Heart left ventricle (tissue), 16 donors: Measurements from ENCODE around the gene EGLN3. TPM values are rescaled to one million over a fixed set of nuclear protein-coding genes. Genes with fewer than 3 reads are reported as not detected.

ENCODE experiments used
- ATAC-seq, 4 donors: fragments of 200-7000 bp; cut with Tn5 transposase; one replicate each; pipeline ENCODE4 v1.9.1; 2020 to 2022; ENCODE audit warnings: moderate library complexity in 4 of 4, mild to moderate bottlenecking in 3 of 4, moderate number of reproducible peaks in 1 of 4
- DNase-seq, 5 donors: peaks; one replicate each; pipeline ENCODE4 v3.0.0-alpha.2; 2020
- H3K27ac ChIP-seq, 12 donors: fragments of 200-600 bp; sonication (generic) in 4 of 12; one replicate each; pipeline versions ENCODE4 v1.5.0 to v1.8.0; 2016 to 2022; ENCODE audit warnings: mild to moderate bottlenecking in 2 of 12
- H3K27me3 ChIP-seq, 9 donors: fragments of 200-600 bp; sonication (generic) in 2 of 9; one replicate each; pipeline versions ENCODE4 v1.5.1 to v1.8.0; 2016 to 2022; ENCODE audit warnings: mild to moderate bottlenecking in 3 of 9
- H3K36me3 ChIP-seq, 9 donors: fragments of 200-600 bp; sonication (generic) in 2 of 9; one replicate each; pipeline versions ENCODE4 v1.5.0 to v1.8.0; 2018 to 2022; ENCODE audit warnings: mild to moderate bottlenecking in 2 of 9
- H3K4me1 ChIP-seq, 12 donors: fragments of 200-600 bp; sonication (generic) in 4 of 12; one replicate each; pipeline versions ENCODE4 v1.5.0 to v1.8.0; 2016 to 2022; ENCODE audit warnings: mild to moderate bottlenecking in 3 of 12
- H3K4me3 ChIP-seq, 12 donors: fragments of 200-600 bp; sonication (generic) in 4 of 12; one replicate each; pipeline versions ENCODE4 v1.5.0 to v1.8.0; 2017 to 2022; ENCODE audit warnings: mild to moderate bottlenecking in 9 of 12, moderate library complexity in 4 of 12
- H3K9me3 ChIP-seq, 12 donors: fragments of 200-600 bp; sonication (generic) in 4 of 12; one replicate each; pipeline versions ENCODE4 v1.5.0 to v1.8.0; 2016 to 2022; ENCODE audit warnings: mild to moderate bottlenecking in 1 of 12
- POLR2A ChIP-seq, 2 donors: fragments of 450-650 bp; IDR thresholded peaks; one replicate each; pipeline ENCODE4 v1.6.1; 2017; ENCODE audit warnings: antibody characterized with exemption in 2 of 2, mild to moderate bottlenecking in 2 of 2, moderate library complexity in 2 of 2
- WGBS, 4 donors: extraction: QIAGEN DNeasy Blood & Tissue Kit in 2 of 4; methylation state at CpG; one replicate each; pipeline versions ENCODE4 v1.1.5 to v1.1.7; 2013 to 2018; 5-methylcytosine and 5-hydroxymethylcytosine counted together
- intact Hi-C, 10 donors: fragments of 100-400 bp; cut with DNase I; formaldehyde crosslinking; loops; one replicate each; pipeline versions ENCODE4 v1.11.1 to v1.14.2; 2022
- polyA plus RNA-seq, 2 donors: library from polyadenylated mRNA; stranded (reverse); fragments of 200-250 nt; gene quantifications; one replicate each; pipeline ENCODE4 v1.2.3, GENCODE V29; 2013
- total RNA-seq, 9 donors: library from RNA; depleted of rRNA in 2 of 9; stranded (reverse); fragments of >200 nt in 2 of 9; fragmentation: NEBNext Ultra II Directional in 3 of 9; extraction: Animal tissue kit (Norgen Biotek cat#: 25700) in 3 of 9; gene quantifications; one replicate each; pipeline versions ENCODE4 v1.1.0 to v1.2.4, GENCODE V29; 2016 to 2023
- TF ChIP-seq, protein P1 (sequence below), 12 donors: fragments of 200-600 bp; sonication (generic) in 4 of 12; IDR thresholded peaks; one replicate each; pipeline versions ENCODE4 v1.5.0 to v1.8.0; 2018 to 2022; ENCODE audit warnings: antibody characterized with exemption in 12 of 12, mild to moderate bottlenecking in 5 of 12
- donor health status: ischemic (EF 13 %, LVEDD 7.1; RV severe dilation, severe dysfunction).
- donor health status: healthy with polysubstance abuse.
- donor health status: DM: no; HTN: yes; CAD: no.
- donor health status: DM: no; HTN: no; CAD: no.
- donor health status: ischemic (EF 25% LVEDD 6.9; RV normal size, moderate dysfunction).
- donor health status: ischemic (EF 25% LVEDD 5.7; RV mildly dilated, moderate dysfunction).
- donor health status: healthy.
- donor health status: DM: yes; HTN: yes; CAD: no.
- donor health status: ischemic (EF 35%, LVEDD 5.7; RV mildly dilated, moderate dysfunction).
- donor health status: nonischemic (EF 11% LVEDD 7.7; RV severe dilation, severe dysfunction).
- donor health status: DM: yes; HTN: yes; CAD: no.
- donor health status: PGD.
- donor health status: ischemic (EF 29% LVEDD 5.4; RV normal size, mild dysfunction).
- donor health status: nonischemic (EF 23%, LVEDD 6.1; RV moderate dilation, normal function).

Gene EGLN3
- total and polyA plus RNA-seq, 11 donors = 46.5 to 308 (median 138) TPM

DNA sequence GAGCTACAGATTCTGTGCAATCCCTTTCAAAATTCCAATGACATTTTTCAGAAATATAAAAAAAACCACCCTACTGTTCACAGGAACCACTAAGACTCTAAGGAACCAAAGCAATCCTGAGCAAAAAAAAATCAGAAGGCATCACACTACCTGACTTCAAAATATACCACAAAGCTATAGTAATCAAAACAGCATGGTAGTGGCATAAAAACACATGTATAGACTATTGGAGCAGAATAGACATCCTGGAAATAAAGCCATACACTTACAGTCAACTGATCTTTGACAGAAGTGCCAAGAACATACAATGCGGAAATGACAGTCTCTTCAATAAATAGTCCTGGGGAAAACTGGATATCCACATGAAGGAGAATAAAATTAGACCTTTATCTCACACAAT, 56.5 kb downstream of the EGLN3 start:
- TF ChIP-seq POLR2A (IDR thresholded peaks at IDR 0.05) = no peak
- TF ChIP-seq, protein P1, sequence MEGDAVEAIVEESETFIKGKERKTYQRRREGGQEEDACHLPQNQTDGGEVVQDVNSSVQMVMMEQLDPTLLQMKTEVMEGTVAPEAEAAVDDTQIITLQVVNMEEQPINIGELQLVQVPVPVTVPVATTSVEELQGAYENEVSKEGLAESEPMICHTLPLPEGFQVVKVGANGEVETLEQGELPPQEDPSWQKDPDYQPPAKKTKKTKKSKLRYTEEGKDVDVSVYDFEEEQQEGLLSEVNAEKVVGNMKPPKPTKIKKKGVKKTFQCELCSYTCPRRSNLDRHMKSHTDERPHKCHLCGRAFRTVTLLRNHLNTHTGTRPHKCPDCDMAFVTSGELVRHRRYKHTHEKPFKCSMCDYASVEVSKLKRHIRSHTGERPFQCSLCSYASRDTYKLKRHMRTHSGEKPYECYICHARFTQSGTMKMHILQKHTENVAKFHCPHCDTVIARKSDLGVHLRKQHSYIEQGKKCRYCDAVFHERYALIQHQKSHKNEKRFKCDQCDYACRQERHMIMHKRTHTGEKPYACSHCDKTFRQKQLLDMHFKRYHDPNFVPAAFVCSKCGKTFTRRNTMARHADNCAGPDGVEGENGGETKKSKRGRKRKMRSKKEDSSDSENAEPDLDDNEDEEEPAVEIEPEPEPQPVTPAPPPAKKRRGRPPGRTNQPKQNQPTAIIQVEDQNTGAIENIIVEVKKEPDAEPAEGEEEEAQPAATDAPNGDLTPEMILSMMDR (IDR thresholded peaks at IDR 0.05) = no peak
- 93 to 99% (median 95%) methylated on average over 1 of the region's 1 CpG for WGBS, 4 donors
- Histone ChIP-seq H3K4me1 (peaks cover 0 to 8% (median 0%) of the 10 kb centered on the region in 12 donors), H3K27me3 (no peaks in the 10 kb centered on the region), H3K4me3 (no peak overlapping the region), H3K9me3 (peaks cover 0 to 25% (median 2%) of the 10 kb centered on the region in 12 donors), H3K36me3 (no peaks in the 10 kb centered on the region), H3K27ac (no peak overlapping the region)
- ATAC-seq (no peak), DNase-seq (no peak)
- intact Hi-C loops = no loop called here

DNA sequence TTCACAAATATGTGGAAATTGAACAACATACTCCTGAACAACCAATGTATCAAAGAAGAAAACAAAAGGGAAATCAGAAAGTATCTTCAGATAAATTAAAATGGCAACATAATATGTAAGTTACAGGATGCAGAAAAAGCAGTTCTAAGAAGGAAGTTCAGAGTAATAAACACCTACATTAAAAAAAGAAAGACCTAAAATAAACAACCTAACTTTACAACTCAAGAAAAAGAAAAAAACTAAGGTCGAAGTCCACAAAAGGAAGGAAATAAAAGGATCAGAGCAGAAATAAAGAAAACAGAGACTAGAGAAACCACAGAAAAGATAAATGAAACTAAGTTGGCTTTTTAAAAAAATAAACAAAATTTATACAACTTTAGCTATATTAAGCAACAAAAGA, 59.2 kb downstream of the EGLN3 start:
- WGBS, 4 donors = 63 to 71% (median 67%) methylated on average over 1 of the region's 1 CpG
- no peak overlapping the region for H3K27ac ChIP-seq
- H3K4me1 ChIP-seq = peaks cover 0 to 9% (median 0%) of the 10 kb centered on the region in 12 donors
- peaks cover 0 to 30% (median 2%) of the 10 kb centered on the region in 12 donors for H3K9me3 ChIP-seq
- DNase-seq = no peak
- intact Hi-C loops = no loop called here
- ATAC-seq = no peak
- TF ChIP-seq, protein P1 (IDR thresholded peaks at IDR 0.05) = no peak
- no peak for TF ChIP-seq POLR2A (IDR thresholded peaks at IDR 0.05)
- H3K36me3 ChIP-seq = no peaks in the 10 kb centered on the region
- no peak overlapping the region for H3K4me3 ChIP-seq
- no peaks in the 10 kb centered on the region for H3K27me3 ChIP-seq

DNA sequence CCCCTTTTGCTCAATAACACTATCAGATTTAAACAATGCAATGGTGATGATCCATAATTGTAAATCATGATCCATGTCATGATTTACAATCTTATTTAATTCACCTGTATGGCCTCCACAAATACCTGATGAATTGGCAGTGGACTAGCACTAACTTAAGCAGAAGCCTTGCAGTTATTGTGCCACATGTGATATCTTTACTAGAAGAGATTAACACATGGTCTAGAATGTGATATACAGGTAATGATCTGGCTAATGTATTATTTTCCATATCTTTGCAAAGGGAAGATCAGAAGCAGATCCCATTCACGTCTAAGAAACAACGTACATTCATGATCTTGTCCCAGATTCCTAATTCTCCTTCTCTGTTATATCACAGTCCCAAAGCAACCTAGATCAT, 66.0 kb downstream of the EGLN3 start:
- Histone ChIP-seq H3K4me3 (no peak overlapping the region), H3K27ac (no peak overlapping the region), H3K4me1 (peaks cover 0 to 9% (median 0%) of the 10 kb centered on the region in 12 donors), H3K36me3 (no peaks in the 10 kb centered on the region), H3K27me3 (no peaks in the 10 kb centered on the region), H3K9me3 (peaks cover 0 to 25% (median 2%) of the 10 kb centered on the region in 12 donors)
- 92 to 93% (median 92%) methylated on average over 2 of the region's 2 CpGs for WGBS, 4 donors
- TF ChIP-seq, protein P1 (IDR thresholded peaks at IDR 0.05) = no peak
- no peak for TF ChIP-seq POLR2A (IDR thresholded peaks at IDR 0.05)
- DNase-seq (no peak), ATAC-seq (no peak)
- intact Hi-C loops = no loop called here

DNA sequence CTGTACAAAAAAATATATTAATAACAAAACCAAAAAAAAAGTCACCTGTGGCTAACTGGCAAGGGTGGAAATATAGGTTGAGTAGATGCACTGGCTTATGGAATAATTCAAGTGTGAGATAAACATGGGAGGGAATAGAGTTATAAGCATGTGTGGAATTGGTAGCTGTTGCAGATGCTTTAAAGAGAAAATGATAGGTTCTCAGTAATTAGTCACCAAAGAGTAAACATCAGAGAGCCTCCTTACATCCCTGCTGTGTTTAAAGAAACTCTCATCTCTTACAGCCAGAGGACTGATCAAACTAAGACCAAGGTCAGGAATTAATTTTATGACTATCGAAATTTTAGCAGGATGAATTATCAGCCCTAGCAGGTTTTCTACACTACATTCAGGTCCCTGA, 70.5 kb downstream of the EGLN3 start:
- ATAC-seq = no peak
- no peaks in the 10 kb centered on the region for H3K36me3 ChIP-seq
- no peak overlapping the region for H3K4me3 ChIP-seq
- H3K27me3 ChIP-seq = no peaks in the 10 kb centered on the region
- no peak for DNase-seq
- H3K4me1 ChIP-seq = no peaks in the 10 kb centered on the region
- H3K27ac ChIP-seq = no peak overlapping the region
- 94 to 100% (median 96%) methylated on average over 1 of the region's 1 CpG for WGBS, 4 donors
- intact Hi-C loops = loop anchor here in 1 of 10 donors (2.0 kb wide), 1 partner anchor 22 kb away; no protein-coding TSS in a partner anchor
- TF ChIP-seq POLR2A (IDR thresholded peaks at IDR 0.05) = no peak
- TF ChIP-seq, protein P1 (IDR thresholded peaks at IDR 0.05) = no peak
- H3K9me3 ChIP-seq = peaks cover 0 to 43% (median 17%) of the 10 kb centered on the region in 12 donors
